GM12873 (cell line): Measurements from ENCODE around the gene IL17RB.

Experiments
- CTCF ChIP-seq: IDR thresholded peaks from 2 replicates; pipeline ENCODE4 v1.5.1; 2012; ENCODE audit warnings: low read depth, mild to moderate bottlenecking, moderate library complexity, low read length, control low read depth; ENCODE audit not compliant: insufficient read depth; ENCODE audit errors: missing control alignments

IL17RB gene

DNA sequence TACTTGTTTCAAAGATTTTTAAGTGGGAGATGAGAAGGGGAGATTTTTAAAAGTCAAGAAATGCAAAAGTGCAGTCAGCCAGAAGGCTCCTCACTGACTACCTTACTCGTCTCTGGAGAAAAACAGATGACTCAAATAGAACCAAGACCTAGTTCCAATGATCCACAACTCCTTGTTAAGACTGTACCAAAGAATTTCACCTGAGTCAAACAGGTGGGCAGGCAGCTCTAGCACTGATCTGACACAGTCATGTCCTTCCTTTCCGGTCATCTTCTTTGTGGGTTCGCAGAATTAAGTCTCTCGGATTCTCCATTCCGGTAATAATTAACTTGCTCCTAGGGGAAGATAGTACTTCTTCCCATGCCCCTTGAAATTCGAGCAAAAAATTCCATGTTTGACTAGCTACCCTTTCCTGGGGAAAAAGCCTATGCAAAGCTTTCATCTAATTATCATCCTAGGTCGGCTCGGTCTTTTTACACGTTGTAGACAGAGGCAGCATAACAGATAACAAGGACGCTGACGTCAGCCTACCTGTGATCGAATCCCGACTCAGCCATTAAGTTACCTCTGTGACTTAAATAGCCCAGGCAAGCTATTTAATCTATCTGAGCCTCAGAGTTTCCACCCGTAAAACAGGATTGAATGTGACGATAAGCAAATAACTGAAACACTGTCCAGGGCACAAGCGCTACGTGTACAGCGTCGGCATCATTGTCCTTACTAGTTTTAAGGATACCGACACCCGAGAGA lies 44.5 kb downstream of the IL17RB start:
- no peak for TF ChIP-seq CTCF

DNA sequence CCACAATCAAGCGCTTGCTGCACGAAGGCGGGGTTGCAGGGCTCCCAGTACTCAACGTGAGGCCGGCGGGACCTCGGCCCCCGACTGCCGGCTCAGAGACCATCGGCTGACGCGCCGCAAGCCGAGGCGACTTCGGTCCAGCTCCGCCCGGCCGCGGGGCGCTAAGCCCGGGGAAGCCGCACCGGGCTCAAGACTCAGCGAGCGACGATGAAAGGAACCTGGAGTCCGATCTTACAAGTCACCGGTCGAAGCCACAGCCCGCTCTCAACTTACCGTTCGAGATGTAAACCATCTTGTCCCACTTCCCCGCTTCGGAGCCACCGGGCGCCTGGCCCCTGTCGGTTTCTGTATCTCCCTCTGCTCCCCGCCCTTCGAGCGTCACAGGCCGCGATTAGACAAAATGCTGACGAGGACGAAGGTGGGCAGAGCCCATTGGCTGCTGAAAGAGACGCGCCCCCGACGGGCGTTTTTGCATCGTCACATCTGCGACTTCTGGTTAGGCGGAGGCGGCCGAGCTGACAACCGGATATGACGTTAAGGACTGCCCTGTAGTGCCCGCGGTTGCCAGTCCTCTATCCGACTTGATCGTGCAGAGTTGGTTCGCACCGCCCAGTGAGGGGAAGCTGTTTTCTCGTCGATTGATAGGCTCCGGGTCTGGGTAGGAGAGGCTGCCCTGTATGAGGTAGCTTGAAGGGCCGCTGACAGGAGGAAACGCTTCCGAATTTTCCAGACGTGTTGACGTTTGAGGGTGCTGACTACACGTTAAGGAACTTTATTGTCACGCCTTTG lies 45.3 kb downstream of the IL17RB start, which contains the start of gene SELENOK:
TSS of gene SELENOK (minus strand) at position 363 of the 789 bp plus-strand sequence.
- TF ChIP-seq CTCF: no peak

DNA sequence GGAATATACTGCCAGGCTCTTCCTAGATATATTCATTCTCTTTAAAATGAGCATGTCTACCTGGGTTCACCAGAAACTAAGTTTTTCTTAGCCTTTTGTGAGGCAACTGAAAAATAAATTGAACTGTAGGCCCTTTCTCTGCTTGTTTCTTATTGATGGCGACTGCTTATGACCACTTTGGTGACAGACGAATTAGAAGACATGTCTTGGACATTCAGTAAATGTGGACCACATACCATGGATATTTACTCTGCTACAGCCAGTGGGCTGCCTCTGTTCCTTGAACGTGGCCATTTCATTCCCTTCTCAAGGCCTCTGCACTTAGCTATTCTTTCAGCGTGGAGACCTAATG lies 45.9 kb downstream of the IL17RB start:
- no peak for TF ChIP-seq CTCF

GRCh38 chr3:53899750-53900149 lies 53.4 kb downstream of the IL17RB start:
- no peak for TF ChIP-seq CTCF

DNA sequence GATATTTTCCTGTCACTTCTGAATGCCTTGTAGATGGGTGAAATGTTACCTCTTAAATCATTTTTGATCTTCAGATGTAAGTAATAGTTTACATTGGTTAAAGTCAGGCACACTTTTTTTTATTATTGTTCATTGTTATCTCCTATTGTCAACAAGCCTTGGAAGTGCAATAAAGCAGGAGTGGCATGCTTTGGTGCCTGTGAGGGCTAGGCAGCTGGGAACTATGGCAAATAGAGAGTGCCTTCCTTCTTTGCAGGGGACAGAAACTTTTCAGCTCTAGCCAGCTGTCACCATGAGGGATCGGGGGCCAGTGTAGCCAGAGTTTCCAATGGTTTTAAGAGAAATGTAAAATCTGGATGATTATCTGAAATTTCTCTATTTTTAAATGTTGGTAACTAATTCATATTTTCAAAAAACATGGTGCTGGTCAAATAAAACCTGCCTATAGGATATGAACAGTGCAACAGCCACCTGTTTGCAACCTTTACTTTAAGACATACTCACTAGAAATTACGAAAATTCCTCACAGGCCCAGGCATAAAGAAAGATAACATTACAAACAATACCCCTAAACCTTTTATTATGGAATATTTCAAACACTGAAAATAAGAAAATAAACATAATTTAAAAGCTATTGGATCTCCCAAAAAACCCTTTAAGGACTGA lies 54.4 kb downstream of the IL17RB start:
- TF ChIP-seq CTCF: no peak

- no peak for TF ChIP-seq CTCF
These were observed 55.7 kb downstream of the IL17RB start for GRCh38 chr3:53902067-53902466.

DNA sequence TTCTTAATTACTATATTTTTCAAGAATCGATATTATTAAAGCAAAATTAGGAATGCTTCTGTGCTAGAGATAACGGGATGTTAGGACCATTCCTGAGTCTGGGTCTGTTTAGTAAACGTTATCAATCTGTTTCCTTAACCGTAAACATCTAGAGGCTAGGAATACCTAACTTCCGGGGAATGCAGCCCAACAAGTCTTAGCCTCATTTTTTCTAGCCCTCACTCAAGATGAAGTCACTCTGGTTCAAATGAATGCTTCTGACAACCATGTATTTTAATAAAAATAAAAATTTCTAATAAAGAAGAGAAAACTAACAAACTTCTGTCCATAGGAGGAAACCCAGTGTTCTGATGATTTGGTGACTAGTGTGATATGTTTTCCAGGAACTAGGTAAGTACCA lies 56.3 kb downstream of the IL17RB start:
- no peak for TF ChIP-seq CTCF
